ENCODE measurements around the gene GREM1. TPM values are rescaled to one million over a fixed set of nuclear protein-coding genes. Genes with fewer than 3 reads are reported as not detected.

GREM1 gene
- total RNA-seq, 1 experiment from 2014 or later: 1.1 TPM

- Histone ChIP-seq H3K4ac (ENCODE audit: low read depth, low read length) (no peak overlapping the region), H4K5ac (ENCODE audit: insufficient read length, low read depth, low read length) (no peak overlapping the region), H3T11ph (ENCODE audit: low read length) (no peak overlapping the region), H4K8ac (replicated peaks; ENCODE audit: insufficient read length, low read depth, low read length) (no peak overlapping the region), H3K79me2 (ENCODE audit: insufficient read depth, low read length) (no peaks in the 10 kb centered on the region), H2BK120ac (ENCODE audit: low read depth, low read length, poor library complexity, severe bottlenecking) (no peak overlapping the region), H3K23ac (ENCODE audit: insufficient read length, low read depth, low read length) (no peak overlapping the region), H2BK12ac (ENCODE audit: insufficient read length, low read depth, low read length) (no peak overlapping the region), H3K27me3 (ENCODE audit: insufficient read depth, low read length) (no peaks in the 10 kb centered on the region), H2BK20ac (ENCODE audit: low read depth, low read length, poor library complexity, severe bottlenecking) (no peak overlapping the region), H2AFZ (ENCODE audit: low read length) (no peak overlapping the region), H2BK15ac (ENCODE audit: low read depth, low read length) (no peak overlapping the region), H3K56ac (ENCODE audit: insufficient read length, low read depth, low read length) (no peak overlapping the region), H3K4me2 (ENCODE audit: insufficient read depth, insufficient read length, low read length) (no peak overlapping the region), H3K27ac (ENCODE audit: insufficient read length, low read depth, low read length) (no peak overlapping the region), H3K23me2 (ENCODE audit: insufficient read length, low read depth, low read length, poor library complexity, severe bottlenecking) (no peaks in the 10 kb centered on the region), H3K4me1 (ENCODE audit: insufficient read depth, low read length) (no peaks in the 10 kb centered on the region; the same call in 1 of the 2 replicates), H3K14ac (ENCODE audit: insufficient read depth, low read length) (no peak overlapping the region), H4K91ac (ENCODE audit: insufficient read length, low read depth, low read length) (no peak overlapping the region), H2BK5ac (ENCODE audit: insufficient read length, low read length) (no peak overlapping the region), H4K20me1 (ENCODE audit: control insufficient read depth, insufficient read depth, insufficient read length) (no peaks in the 10 kb centered on the region), H3K79me1 (ENCODE audit: insufficient read depth, low read depth, low read length, poor library complexity, severe bottlenecking) (no peaks in the 10 kb centered on the region), H2AK5ac (ENCODE audit: insufficient read length, low read length) (no peak overlapping the region), H3K18ac (ENCODE audit: insufficient read length, low read depth, low read length) (no peak overlapping the region), H3K9ac (ENCODE audit: extremely low read depth, insufficient read length, low read length) (no peak overlapping the region), H3K9me3 (ENCODE audit: control insufficient read depth, low read depth, low read length) (no peaks in the 10 kb centered on the region)
- Mint-ChIP-seq H3K9me3 (no peaks in the 10 kb centered on the region), H3K4me1 (peaks cover 4 to 6% of the 10 kb centered on the region in 2 experiments; a peak in 3 of 4 replicates), H3K36me3 (ENCODE audit: insufficient read depth in 1 of 3, low read depth in 3 of 3) (no peaks in the 10 kb centered on the region; a peak in 1 of 7 replicates), H3K4me3 (no peak overlapping the region), H3K27me3 (ENCODE audit: low read depth) (peaks cover 17% of the 10 kb centered on the region), H3K27ac (no peak overlapping the region)
- TF ChIP-seq, protein P1, sequence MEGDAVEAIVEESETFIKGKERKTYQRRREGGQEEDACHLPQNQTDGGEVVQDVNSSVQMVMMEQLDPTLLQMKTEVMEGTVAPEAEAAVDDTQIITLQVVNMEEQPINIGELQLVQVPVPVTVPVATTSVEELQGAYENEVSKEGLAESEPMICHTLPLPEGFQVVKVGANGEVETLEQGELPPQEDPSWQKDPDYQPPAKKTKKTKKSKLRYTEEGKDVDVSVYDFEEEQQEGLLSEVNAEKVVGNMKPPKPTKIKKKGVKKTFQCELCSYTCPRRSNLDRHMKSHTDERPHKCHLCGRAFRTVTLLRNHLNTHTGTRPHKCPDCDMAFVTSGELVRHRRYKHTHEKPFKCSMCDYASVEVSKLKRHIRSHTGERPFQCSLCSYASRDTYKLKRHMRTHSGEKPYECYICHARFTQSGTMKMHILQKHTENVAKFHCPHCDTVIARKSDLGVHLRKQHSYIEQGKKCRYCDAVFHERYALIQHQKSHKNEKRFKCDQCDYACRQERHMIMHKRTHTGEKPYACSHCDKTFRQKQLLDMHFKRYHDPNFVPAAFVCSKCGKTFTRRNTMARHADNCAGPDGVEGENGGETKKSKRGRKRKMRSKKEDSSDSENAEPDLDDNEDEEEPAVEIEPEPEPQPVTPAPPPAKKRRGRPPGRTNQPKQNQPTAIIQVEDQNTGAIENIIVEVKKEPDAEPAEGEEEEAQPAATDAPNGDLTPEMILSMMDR (conservative IDR thresholded peaks at IDR 0.05): no peak
- WGBS (ENCODE audit: extremely low coverage, insufficient read length, low lambda C conversion rate): no CpG with 5 or more reads among the region's 2 CpGs
- no peak for DNase-seq
Measured at GRCh38 chr15:32705446-32705845, 12.4 kb upstream of the GREM1 start.

All from H9 (cell line).